Osteocyte (in vitro differentiated cells): ENCODE results near the gene CNOT11. TPM values are rescaled to one million over a fixed set of nuclear protein-coding genes. Genes with fewer than 3 reads are reported as not detected.

Experiments
- DNase-seq: peaks from one replicate; pipeline ENCODE4 v3.0.0; 2021; ENCODE audit warnings: mixed read lengths; ENCODE audit not compliant: unreplicated experiment; ENCODE audit errors: extremely low spot score
- H3K27ac Mint-ChIP-seq: one replicate; pipeline ENCODE4 v1.8.0; 2021; ENCODE audit warnings: mild to moderate bottlenecking, mixed read lengths; ENCODE audit not compliant: unreplicated experiment
- H3K27me3 Mint-ChIP-seq: one replicate; pipeline ENCODE4 v1.8.0; 2021; ENCODE audit warnings: mixed read lengths; ENCODE audit not compliant: unreplicated experiment
- H3K36me3 Mint-ChIP-seq: one replicate; pipeline ENCODE4 v1.8.0; 2021; ENCODE audit warnings: mixed read lengths; ENCODE audit not compliant: unreplicated experiment
- H3K4me1 Mint-ChIP-seq: one replicate; pipeline ENCODE4 v1.8.0; 2021; ENCODE audit warnings: mixed read lengths; ENCODE audit not compliant: unreplicated experiment
- H3K4me3 Mint-ChIP-seq: one replicate; pipeline ENCODE4 v1.8.0; 2021; ENCODE audit warnings: mild to moderate bottlenecking, moderate library complexity, mixed read lengths; ENCODE audit not compliant: unreplicated experiment
- H3K9me3 Mint-ChIP-seq: one replicate; pipeline ENCODE4 v1.8.0; 2021; ENCODE audit warnings: mixed read lengths; ENCODE audit not compliant: unreplicated experiment
- long read RNA-seq: library from polyadenylated mRNA; unstranded; transcript quantifications from one replicate; pipeline ENCODE4 v2.0.0, GENCODE V29; 2021
- total RNA-seq: library from RNA; stranded (reverse); gene quantifications from 2 replicates; pipeline ENCODE4 v1.2.1, GENCODE V29; 2021
- TF ChIP-seq, protein P1 (sequence below): fragments of 200-600 bp; sonication (generic); IDR thresholded peaks from 2 replicates; pipeline ENCODE4 v1.5.0; 2021; ENCODE audit warnings: antibody characterized with exemption, mild to moderate bottlenecking, moderate library complexity

Gene CNOT11
- 31.4 and 36.8 TPM in 2 replicates for total RNA-seq
- long read RNA-seq, partial matches to known transcripts: 7 of 10 reads
- long read RNA-seq, other reads (novel, unspliced or antisense): 1 of 10 reads

DNA sequence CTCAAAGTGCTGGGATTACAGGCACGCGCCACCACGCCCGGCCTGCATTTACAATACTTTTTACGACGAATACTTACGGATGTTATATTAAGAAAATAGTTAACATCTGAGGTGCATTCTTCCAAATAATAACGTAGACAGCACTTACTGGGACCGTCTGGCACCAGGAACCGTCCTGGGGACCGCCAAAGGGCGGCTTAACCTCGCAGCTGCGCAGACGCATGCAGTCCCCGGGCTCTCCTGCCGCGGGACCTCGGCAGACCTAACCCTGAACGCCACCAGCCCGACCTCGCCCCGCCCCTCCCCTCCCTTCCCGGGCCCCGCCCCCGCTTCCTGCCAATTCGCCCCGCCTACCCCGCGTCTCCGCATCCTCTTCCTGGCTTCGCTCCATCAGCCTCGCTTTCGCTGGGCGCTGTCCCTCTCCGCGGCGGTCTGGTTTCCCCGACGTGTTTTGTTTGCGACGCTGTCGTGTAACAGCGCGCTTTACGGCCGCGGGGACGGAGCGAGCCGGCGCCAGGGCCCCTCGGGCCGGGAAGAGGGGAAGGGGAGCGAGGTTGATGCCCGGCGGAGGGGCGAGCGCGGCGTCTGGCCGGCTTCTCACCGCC is at the start of gene CNOT11:
Gene CNOT11 (plus strand): TSS at position 479 of the 605 bp plus-strand sequence. CDS start 79 bp downstream, at position 558.
- Mint-ChIP-seq H3K36me3 (peaks cover 1% of the 10 kb centered on the region), H3K4me1 (peaks cover 28% of the 10 kb centered on the region), H3K9me3 (no peaks in the 10 kb centered on the region), H3K27ac (peak within 1 kb of the TSS; percentile 96), H3K27me3 (no peaks in the 10 kb centered on the region), H3K4me3 (peak within 1 kb of the TSS; percentile 94)
- peak; percentile 100 for DNase-seq
- TF ChIP-seq, protein P1, sequence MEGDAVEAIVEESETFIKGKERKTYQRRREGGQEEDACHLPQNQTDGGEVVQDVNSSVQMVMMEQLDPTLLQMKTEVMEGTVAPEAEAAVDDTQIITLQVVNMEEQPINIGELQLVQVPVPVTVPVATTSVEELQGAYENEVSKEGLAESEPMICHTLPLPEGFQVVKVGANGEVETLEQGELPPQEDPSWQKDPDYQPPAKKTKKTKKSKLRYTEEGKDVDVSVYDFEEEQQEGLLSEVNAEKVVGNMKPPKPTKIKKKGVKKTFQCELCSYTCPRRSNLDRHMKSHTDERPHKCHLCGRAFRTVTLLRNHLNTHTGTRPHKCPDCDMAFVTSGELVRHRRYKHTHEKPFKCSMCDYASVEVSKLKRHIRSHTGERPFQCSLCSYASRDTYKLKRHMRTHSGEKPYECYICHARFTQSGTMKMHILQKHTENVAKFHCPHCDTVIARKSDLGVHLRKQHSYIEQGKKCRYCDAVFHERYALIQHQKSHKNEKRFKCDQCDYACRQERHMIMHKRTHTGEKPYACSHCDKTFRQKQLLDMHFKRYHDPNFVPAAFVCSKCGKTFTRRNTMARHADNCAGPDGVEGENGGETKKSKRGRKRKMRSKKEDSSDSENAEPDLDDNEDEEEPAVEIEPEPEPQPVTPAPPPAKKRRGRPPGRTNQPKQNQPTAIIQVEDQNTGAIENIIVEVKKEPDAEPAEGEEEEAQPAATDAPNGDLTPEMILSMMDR: no peak

DNA sequence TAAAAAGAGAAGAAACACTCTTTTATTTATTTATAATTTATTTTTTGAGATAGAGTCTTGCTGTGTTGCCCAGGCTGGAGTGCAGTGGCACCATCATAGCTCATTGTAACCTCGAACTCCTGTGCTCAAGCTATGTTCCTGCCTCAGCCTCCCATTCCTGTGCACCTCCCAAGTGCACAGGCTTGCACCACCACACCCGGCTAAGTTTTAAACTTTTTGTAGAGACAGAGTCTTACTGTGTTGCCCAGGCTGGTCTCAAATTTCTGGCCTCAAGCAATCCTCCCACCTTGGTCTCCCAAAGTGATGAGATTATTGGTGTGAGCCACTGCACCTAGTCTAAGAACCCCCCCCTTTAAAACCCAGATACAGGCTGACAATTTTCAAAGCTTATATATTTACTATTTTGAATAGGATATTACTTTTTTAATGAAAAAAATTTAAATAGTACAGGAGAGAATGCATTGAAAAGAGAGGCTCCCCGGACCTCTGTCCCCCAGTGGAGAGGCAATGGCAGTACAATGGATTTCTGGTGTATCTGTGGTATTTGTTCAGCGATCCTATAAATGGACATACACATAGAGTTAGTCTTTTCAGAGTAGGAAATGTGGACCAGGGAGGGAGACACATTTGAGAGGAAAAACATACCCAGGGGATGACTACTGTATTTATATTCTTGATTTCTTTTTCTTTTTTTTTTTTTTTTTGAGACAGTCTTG is 48.1 kb upstream of the CNOT11 start:
- no peaks in the 10 kb centered on the region for H3K36me3 Mint-ChIP-seq
- peak overlapping the region; percentile 87 for H3K27ac Mint-ChIP-seq
- TF ChIP-seq, protein P1: peak; percentile 40
- H3K27me3 Mint-ChIP-seq: no peaks in the 10 kb centered on the region
- peak overlapping the region; percentile 23 for H3K4me3 Mint-ChIP-seq
- DNase-seq: no peak
- peaks cover 9% of the 10 kb centered on the region for H3K9me3 Mint-ChIP-seq
- H3K4me1 Mint-ChIP-seq: peaks cover 10% of the 10 kb centered on the region

DNA sequence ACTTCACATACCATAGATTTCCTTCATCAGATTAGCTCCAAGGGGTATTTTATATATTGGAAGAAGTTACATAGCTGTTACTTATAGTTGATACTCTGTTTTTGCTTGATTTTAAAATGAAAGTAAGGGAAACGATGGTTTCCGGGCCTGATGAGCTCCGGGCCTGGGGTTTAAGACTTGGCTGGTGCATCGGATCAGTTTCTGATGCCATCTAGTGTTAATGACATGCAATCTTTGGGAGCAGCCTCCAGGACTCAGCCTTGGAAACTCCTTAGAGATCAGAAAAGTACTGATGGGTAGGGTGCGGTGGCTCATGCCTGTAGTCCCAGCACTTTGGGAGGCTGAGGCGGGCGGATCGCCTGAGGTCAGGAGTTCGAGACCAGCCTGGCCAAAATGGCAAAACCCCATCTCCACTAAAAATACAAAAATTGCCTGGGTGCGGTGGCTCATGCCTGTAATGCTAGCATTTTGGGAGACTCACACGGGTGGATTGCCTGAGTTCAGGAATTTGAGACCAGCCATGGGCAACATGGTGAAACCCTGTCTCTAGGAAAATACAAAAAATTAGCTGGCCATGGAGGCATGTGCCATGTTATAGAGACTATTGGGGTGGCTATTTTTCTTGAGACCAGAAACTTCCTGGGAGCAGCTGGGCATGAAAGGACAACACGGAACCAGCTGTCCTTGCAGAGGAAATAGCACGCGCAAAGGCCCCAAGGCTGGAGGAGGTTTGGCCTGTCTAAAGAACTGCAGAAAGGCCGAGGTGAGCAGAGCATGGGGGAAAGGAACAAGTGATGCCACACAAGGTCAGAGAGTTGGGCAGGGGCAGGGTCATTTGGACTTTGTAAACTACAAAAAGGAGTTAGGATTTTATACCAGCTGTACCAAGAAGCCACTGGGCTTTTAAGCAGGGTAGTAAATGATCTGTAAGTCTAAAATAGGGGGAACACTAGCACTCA is 46.9 kb upstream of the CNOT11 start:
- H3K4me1 Mint-ChIP-seq: peaks cover 10% of the 10 kb centered on the region
- H3K36me3 Mint-ChIP-seq: no peaks in the 10 kb centered on the region
- peaks cover 17% of the 10 kb centered on the region for H3K9me3 Mint-ChIP-seq
- no peaks in the 10 kb centered on the region for H3K27me3 Mint-ChIP-seq
- peak overlapping the region; percentile 54 for H3K4me3 Mint-ChIP-seq
- TF ChIP-seq, protein P1: peak; percentile 77
- peak overlapping the region; percentile 87 for H3K27ac Mint-ChIP-seq
- peak; percentile 86 for DNase-seq

GRCh38 chr2:101208830-101209229 is 43.9 kb upstream of the CNOT11 start:
- H3K4me1 Mint-ChIP-seq: peaks cover 10% of the 10 kb centered on the region

More at GRCh38 chr2:101208830-101209229, 43.9 kb upstream of the CNOT11 start:
- H3K27ac Mint-ChIP-seq: no peak overlapping the region
- H3K4me3 Mint-ChIP-seq: no peak overlapping the region
- H3K27me3 Mint-ChIP-seq: peaks cover 3% of the 10 kb centered on the region
- peaks cover 17% of the 10 kb centered on the region for H3K9me3 Mint-ChIP-seq
- DNase-seq: no peak
- TF ChIP-seq, protein P1: no peak
- no peaks in the 10 kb centered on the region for H3K36me3 Mint-ChIP-seq
